MM.1S (cell line): ENCODE results near the gene FBXO48.

Experiments used
- DNase-seq: peaks from one replicate; pipeline ENCODE4 v3.0.0-alpha.2; 2015
- H2AFZ ChIP-seq: fragments of 300-600 bp; sonication (generic); 2 replicates; pipeline ENCODE4 v1.6.0; 2016; ENCODE audit warnings: antibody characterized with exemption, low read length
- H3F3A ChIP-seq: fragments of 300-600 bp; sonication (generic); 2 replicates; pipeline ENCODE4 v1.6.1; 2016; ENCODE audit warnings: mild to moderate bottlenecking, antibody characterized with exemption, low read length, moderate library complexity, mixed read lengths; ENCODE audit not compliant: insufficient read depth
- H3K27ac ChIP-seq: fragments of 300-600 bp; sonication (generic); 2 replicates; pipeline ENCODE4 v1.5.1; 2016; ENCODE audit warnings: mild to moderate bottlenecking, low read length
- H3K27me3 ChIP-seq: fragments of 300-600 bp; sonication (generic); replicated peaks from 2 replicates; pipeline ENCODE4 v1.6.0; 2016; ENCODE audit warnings: low read length; ENCODE audit not compliant: insufficient read depth
- H3K36me3 ChIP-seq: fragments of 300-600 bp; sonication (generic); replicated peaks from 2 replicates; pipeline ENCODE4 v1.6.1; 2016; ENCODE audit warnings: mild to moderate bottlenecking, low read length, mixed read lengths; ENCODE audit not compliant: insufficient read depth
- H3K4me1 ChIP-seq: fragments of 300-600 bp; sonication (generic); 2 replicates; pipeline ENCODE4 v1.6.1; 2016; ENCODE audit warnings: low read length, mixed read lengths
- H3K4me2 ChIP-seq: fragments of 300-600 bp; sonication (generic); 2 replicates; pipeline ENCODE4 v1.6.0; 2016; ENCODE audit warnings: low read depth, low read length
- H3K4me3 ChIP-seq: fragments of 300-600 bp; sonication (generic); 2 replicates; pipeline ENCODE4 v1.5.1; 2016; ENCODE audit warnings: low read length, mixed read lengths
- H3K79me2 ChIP-seq: fragments of 300-600 bp; sonication (generic); 2 replicates; pipeline ENCODE4 v1.6.1; 2016; ENCODE audit warnings: mixed run types, low read length, mixed read lengths
- H3K9ac ChIP-seq: fragments of 300-600 bp; sonication (generic); 2 replicates; pipeline ENCODE4 v1.6.1; 2016; ENCODE audit warnings: low read length, mixed read lengths
- H3K9me2 ChIP-seq: fragments of 300-600 bp; sonication (generic); replicated peaks from 2 replicates; pipeline ENCODE4 v1.6.1; 2016; ENCODE audit warnings: mild to moderate bottlenecking, low read length, mixed read lengths; ENCODE audit not compliant: insufficient read depth
- H3K9me3 ChIP-seq: fragments of 300-600 bp; sonication (generic); replicated peaks from 2 replicates; pipeline ENCODE4 v1.6.1; 2016; ENCODE audit warnings: mild to moderate bottlenecking, low read length, mixed read lengths; ENCODE audit not compliant: insufficient read depth
- H4K20me1 ChIP-seq: fragments of 300-600 bp; sonication (generic); 2 replicates; pipeline ENCODE4 v1.6.1; 2016; ENCODE audit warnings: mild to moderate bottlenecking, low read length, moderate library complexity, mixed read lengths; ENCODE audit not compliant: insufficient read depth
- CTCF ChIP-seq: fragments of 300-600 bp; sonication (generic); IDR thresholded peaks from 2 replicates; pipeline ENCODE4 v1.5.1; 2016; ENCODE audit warnings: antibody characterized with exemption, low read length, mixed read lengths
- EZH2 ChIP-seq: fragments of 300-600 bp; sonication (generic); optimal IDR thresholded peaks from 2 replicates; pipeline ENCODE3; 2017; ENCODE audit warnings: low read depth, mild to moderate bottlenecking, antibody characterized with exemption, low read length, mixed read lengths
- EZH2phosphoT487 ChIP-seq: fragments of 300-600 bp; sonication (generic); IDR thresholded peaks from 2 replicates; pipeline ENCODE4 v1.6.1; 2018; ENCODE audit warnings: antibody characterized with exemption, low read length

The FBXO48 gene

GRCh38 chr2:68468801-68469200 is 1.7 kb upstream of the FBXO48 start:
- no peaks in the 10 kb centered on the region for H3K9me3 ChIP-seq
- H3K9ac ChIP-seq, result no peak overlapping the region
- no peak overlapping the region for H3K4me3 ChIP-seq
- peak overlapping the region; percentile 65; the same call in 1 of the 2 replicates for H3K4me2 ChIP-seq
- no peak overlapping the region for H2AFZ ChIP-seq
- TF ChIP-seq CTCF (no peak), EZH2 (no peak), EZH2phosphoT487 (no peak)
- no peaks in the 10 kb centered on the region for H3K27me3 ChIP-seq
- no peak for DNase-seq
- peaks cover 12% of the 10 kb centered on the region for H3K79me2 ChIP-seq
- H3K9me2 ChIP-seq, result no peaks in the 10 kb centered on the region
- peaks cover 23% of the 10 kb centered on the region for H3F3A ChIP-seq
- H3K36me3 ChIP-seq, result no peaks in the 10 kb centered on the region
- no peaks in the 10 kb centered on the region for H4K20me1 ChIP-seq
- no peak overlapping the region for H3K27ac ChIP-seq
- H3K4me1 ChIP-seq, result peaks cover 22% of the 10 kb centered on the region

GRCh38 chr2:68466778-68467076 is 367 bp downstream of the FBXO48 start:
- DNase-seq, result no peak
- Histone ChIP-seq H3K36me3 (no peaks in the 10 kb centered on the region), H3K9me3 (no peaks in the 10 kb centered on the region), H3K4me1 (peaks cover 26% of the 10 kb centered on the region), H3K9me2 (no peaks in the 10 kb centered on the region), H3F3A (peaks cover 23% of the 10 kb centered on the region), H3K9ac (peak overlapping the region; percentile 74), H3K27me3 (no peaks in the 10 kb centered on the region), H3K79me2 (peaks cover 12% of the 10 kb centered on the region), H3K4me2 (peak overlapping the region; percentile 80), H3K4me3 (peak overlapping the region; percentile 87), H2AFZ (peak overlapping the region; percentile 86), H3K27ac (peak overlapping the region; percentile 69; the same call in 1 of the 2 replicates), H4K20me1 (no peaks in the 10 kb centered on the region)
- TF ChIP-seq CTCF (no peak), EZH2 (no peak), EZH2phosphoT487 (no peak)

- Histone ChIP-seq H3K79me2 (peaks cover 12% of the 10 kb centered on the region), H3K9me3 (no peaks in the 10 kb centered on the region), H2AFZ (peak overlapping the region; percentile 86), H3K36me3 (no peaks in the 10 kb centered on the region), H3K4me1 (peaks cover 26% of the 10 kb centered on the region), H4K20me1 (no peaks in the 10 kb centered on the region), H3K4me3 (peak overlapping the region; percentile 87), H3K27me3 (no peaks in the 10 kb centered on the region), H3K9me2 (no peaks in the 10 kb centered on the region), H3K27ac (peak overlapping the region; percentile 69; the same call in 1 of the 2 replicates), H3K4me2 (peak overlapping the region; percentile 80), H3K9ac (peak overlapping the region; percentile 74), H3F3A (peaks cover 23% of the 10 kb centered on the region)
- DNase-seq, result peak; percentile 76
- TF ChIP-seq CTCF (no peak), EZH2phosphoT487 (no peak), EZH2 (no peak)
These were observed 725 bp downstream of the FBXO48 start for GRCh38 chr2:68466361-68466777.
